HCT116 (cell line): ENCODE results near the gene UXS1. TPM values are rescaled to one million over a fixed set of nuclear protein-coding genes. Genes with fewer than 3 reads are reported as not detected.

Source experiments
- ATAC-seq: fragments of 200-7000 bp; cut with Tn5 transposase; 2 replicates; pipeline ENCODE4 v1.9.1; 2020; ENCODE audit warnings: mild to moderate bottlenecking, moderate library complexity
- BruUV-seq: library from RNA; stranded (reverse); fragments of 400-500 nt; replicated peaks from 2 replicates; lab custom pipeline; 2021; lab: Mats Ljungman, UMichigan
- CTCF ChIA-PET: fragments of 300-600 bp; sonication (Branson Sonifier 250); formaldehyde crosslinking; loops from one replicate; lab custom pipeline; 2021; ENCODE audit warnings: antibody characterized with exemption; lab: Charles Lee
- POLR2A ChIA-PET: fragments of 300-600, 350-600 bp; sonication (Branson Sonifier 250); formaldehyde crosslinking; loops from one replicate; lab custom pipeline; 2021; ENCODE audit warnings: antibody characterized with exemption; lab: Charles Lee
- RAD21 ChIA-PET, 2 experiments: fragments of 300-600 bp; sonication (Branson Sonifier 250); formaldehyde crosslinking; loops; one replicate each; lab custom pipeline; 2023; ENCODE audit warnings: low total read pairs in 2 of 2; ENCODE audit not compliant: uncharacterized antibody in 2 of 2, unreplicated experiment in 2 of 2, low non-redundant PET in 1 of 2; lab: Charles Lee
- DNase-seq: peaks from one replicate; pipeline ENCODE4 v3.0.0-alpha.2; 2010; ENCODE audit warnings: low read depth, low spot score
- H2AFZ ChIP-seq: fragments of 200-600 bp; shearing (Covaris generic), sonication (generic); 2 replicates; pipeline ENCODE4 v1.6.1; 2017; ENCODE audit warnings: low read depth, mixed run types, mixed read lengths, antibody characterized with exemption, low read length; ENCODE audit not compliant: poor library complexity, severe bottlenecking
- H3K27ac ChIP-seq: 2 replicates; pipeline ENCODE4 v1.5.1; 2012; ENCODE audit warnings: low read depth, low read length
- H3K27me3 ChIP-seq: fragments of 200-600 bp; sonication (generic); 2 replicates; pipeline ENCODE4 v1.6.1; 2016; ENCODE audit warnings: mixed run types, low read length, mixed read lengths; ENCODE audit not compliant: insufficient read depth
- H3K36me3 ChIP-seq, 2 experiments: fragments of 200-500 bp in 1 of 2; fragments of 200-600 bp in 1 of 2; sonication (Bioruptor generic) in 1 of 2; sonication (generic) in 1 of 2; 2 replicates each; pipeline versions ENCODE4 v1.5.1 to v1.6.1; 2014 to 2016; ENCODE audit warnings: low read length in 2 of 2, inconsistent platforms in 1 of 2, mixed read lengths in 1 of 2, mixed run types in 1 of 2; ENCODE audit not compliant: insufficient read depth in 2 of 2, control insufficient read depth in 1 of 2
- H3K4me1 ChIP-seq, 2 experiments: fragments of 200-600 bp in 1 of 2; sonication (generic) in 1 of 2; 2 replicates each; pipeline versions ENCODE4 v1.5.1 to v1.6.1; 2012 to 2017; ENCODE audit warnings: low read length in 2 of 2, inconsistent platforms in 1 of 2, mild to moderate bottlenecking in 1 of 2, mixed read lengths in 1 of 2, mixed run types in 1 of 2, moderate library complexity in 1 of 2; ENCODE audit not compliant: insufficient read depth in 2 of 2, control insufficient read depth in 1 of 2
- H3K4me2 ChIP-seq: fragments of 200-600 bp; sonication (generic); 2 replicates; pipeline ENCODE4 v1.6.1; 2017; ENCODE audit warnings: mixed run types, low read length, mixed read lengths
- H3K4me3 ChIP-seq, 2 experiments: fragments of 200-600 bp in 1 of 2; sonication (generic) in 1 of 2; replicated peaks in 1 of 2; 2 replicates each; pipeline ENCODE4 v1.5.1; 2011 to 2016; ENCODE audit warnings: low read length in 2 of 2, control low read depth in 1 of 2, low read depth in 1 of 2, mild to moderate bottlenecking in 1 of 2, mixed read lengths in 1 of 2, mixed run types in 1 of 2
- H3K79me2 ChIP-seq: fragments of 200-600 bp; sonication (generic); 2 replicates; pipeline ENCODE4 v1.6.1; 2017; ENCODE audit warnings: mild to moderate bottlenecking, mixed run types, low read length, moderate library complexity, mixed read lengths; ENCODE audit not compliant: insufficient read depth
- H3K9ac ChIP-seq: fragments of 200-600 bp; sonication (generic); 2 replicates; pipeline ENCODE4 v1.6.1; 2016; ENCODE audit warnings: low read length, mixed read lengths
- H3K9me2 ChIP-seq: fragments of 200-600 bp; sonication (generic), shearing (Covaris generic); 2 replicates; pipeline ENCODE4 v1.6.1; 2017; ENCODE audit warnings: mixed run types, mild to moderate bottlenecking, moderate library complexity; ENCODE audit not compliant: insufficient read depth
- H3K9me3 ChIP-seq, 2 experiments: fragments of 200-500 bp in 1 of 2; fragments of 200-600 bp in 1 of 2; sonication (Bioruptor generic) in 1 of 2; sonication (generic) in 1 of 2; 2 replicates each; pipeline ENCODE4 v1.6.1; 2014 to 2017; ENCODE audit warnings: low read length in 2 of 2, mixed read lengths in 2 of 2, inconsistent platforms in 1 of 2, low read depth in 1 of 2, mild to moderate bottlenecking in 1 of 2, mixed run types in 1 of 2, moderate library complexity in 1 of 2; ENCODE audit not compliant: control insufficient read depth in 1 of 2, insufficient read depth in 1 of 2
- H4K20me1 ChIP-seq: fragments of 200-600 bp; sonication (generic), shearing (Covaris generic); 2 replicates; pipeline ENCODE4 v1.6.1; 2017; ENCODE audit warnings: mixed run types, mild to moderate bottlenecking, moderate library complexity; ENCODE audit not compliant: insufficient read depth
- ATF3 ChIP-seq: IDR thresholded peaks from 2 replicates; pipeline ENCODE4 v1.6.1; 2012
- CEBPB ChIP-seq: IDR thresholded peaks from 2 replicates; pipeline ENCODE4 v1.6.1; 2012; ENCODE audit warnings: low read depth
- ELF1 ChIP-seq: IDR thresholded peaks from 2 replicates; pipeline ENCODE4 v1.6.1; 2012; ENCODE audit warnings: low read depth, borderline replicate concordance
- EZH2 ChIP-seq: fragments of 200-600 bp; sonication (generic); IDR thresholded peaks from 2 replicates; pipeline ENCODE4 v1.6.1; 2017; ENCODE audit warnings: antibody characterized with exemption, mixed run types
- EZH2phosphoT487 ChIP-seq: fragments of 200-600 bp; IDR thresholded peaks from 2 replicates; pipeline ENCODE4 v1.6.1; 2018; ENCODE audit warnings: antibody characterized with exemption, borderline replicate concordance
- FOSL1 ChIP-seq: IDR thresholded peaks from 2 replicates; pipeline ENCODE4 v1.6.1; 2012; ENCODE audit warnings: low read depth
- JUND ChIP-seq: IDR thresholded peaks from 2 replicates; pipeline ENCODE4 v1.6.1; 2012
- POLR2A ChIP-seq: IDR thresholded peaks from 2 replicates; pipeline ENCODE4 v1.7.0; 2011; ENCODE audit warnings: borderline replicate concordance; ENCODE audit not compliant: insufficient read depth, insufficient read length; ENCODE audit errors: extremely low read depth
- POLR2AphosphoS5 ChIP-seq: IDR thresholded peaks from 2 replicates; pipeline ENCODE4 v1.6.1; 2011; ENCODE audit warnings: mild to moderate bottlenecking, low read depth, low read length, moderate library complexity
- RAD21 ChIP-seq: IDR thresholded peaks from 2 replicates; pipeline ENCODE4 v1.6.1; 2012; ENCODE audit warnings: low read depth, mild to moderate bottlenecking
- SRF ChIP-seq: IDR thresholded peaks from 2 replicates; pipeline ENCODE4 v1.6.1; 2012; ENCODE audit warnings: low read depth
- ZFX ChIP-seq: fragments of 450-650 bp; IDR thresholded peaks from 2 replicates; pipeline ENCODE4 v1.6.1; 2017
- intact Hi-C: fragments of 100-400 bp; cut with micrococcal nuclease; formaldehyde crosslinking; loops from 2 replicates; pipeline ENCODE4 v1.10.0; 2022
- total RNA-seq: library from RNA; stranded (reverse); gene quantifications from one replicate; pipeline ENCODE4 v1.2.1, GENCODE V29; 2021; ENCODE audit not compliant: unreplicated experiment
- TF ChIP-seq, protein P1 (sequence below): IDR thresholded peaks from 2 replicates; pipeline ENCODE4 v1.6.1; 2012; ENCODE audit warnings: low read depth

The UXS1 gene
- total RNA-seq, 1 experiment from 2014 or later = 45.7 TPM

- no peaks in the 10 kb centered on the region for H3K9me3 ChIP-seq
- POLR2A ChIA-PET = no interaction called here
- no peak overlapping the region for H3K27ac ChIP-seq
- no peak overlapping the region for H2AFZ ChIP-seq
- CTCF ChIA-PET = no interaction called here
- no peaks in the 10 kb centered on the region for H3K36me3 ChIP-seq
- H3K79me2 ChIP-seq = no peaks in the 10 kb centered on the region
- no peak overlapping the region for H3K4me3 ChIP-seq
- ATAC-seq (no peak), DNase-seq (no peak)
- BruUV-seq = no TSS peak
- intact Hi-C loops = no loop called here
- H4K20me1 ChIP-seq = no peaks in the 10 kb centered on the region
- no peaks in the 10 kb centered on the region for H3K27me3 ChIP-seq
- H3K9ac ChIP-seq = no peak overlapping the region
- no peak overlapping the region for H3K4me2 ChIP-seq
- H3K9me2 ChIP-seq = no peaks in the 10 kb centered on the region
- RAD21 ChIA-PET = no interaction called here
- no peaks in the 10 kb centered on the region for H3K4me1 ChIP-seq
- TF ChIP-seq POLR2A (no peak), ATF3 (no peak), FOSL1 (no peak), EZH2phosphoT487 (no peak), ELF1 (no peak), EZH2 (no peak), SRF (no peak), RAD21 (no peak), CEBPB (no peak), ZFX (no peak), JUND (no peak), POLR2AphosphoS5 (no peak)
- TF ChIP-seq, protein P1, sequence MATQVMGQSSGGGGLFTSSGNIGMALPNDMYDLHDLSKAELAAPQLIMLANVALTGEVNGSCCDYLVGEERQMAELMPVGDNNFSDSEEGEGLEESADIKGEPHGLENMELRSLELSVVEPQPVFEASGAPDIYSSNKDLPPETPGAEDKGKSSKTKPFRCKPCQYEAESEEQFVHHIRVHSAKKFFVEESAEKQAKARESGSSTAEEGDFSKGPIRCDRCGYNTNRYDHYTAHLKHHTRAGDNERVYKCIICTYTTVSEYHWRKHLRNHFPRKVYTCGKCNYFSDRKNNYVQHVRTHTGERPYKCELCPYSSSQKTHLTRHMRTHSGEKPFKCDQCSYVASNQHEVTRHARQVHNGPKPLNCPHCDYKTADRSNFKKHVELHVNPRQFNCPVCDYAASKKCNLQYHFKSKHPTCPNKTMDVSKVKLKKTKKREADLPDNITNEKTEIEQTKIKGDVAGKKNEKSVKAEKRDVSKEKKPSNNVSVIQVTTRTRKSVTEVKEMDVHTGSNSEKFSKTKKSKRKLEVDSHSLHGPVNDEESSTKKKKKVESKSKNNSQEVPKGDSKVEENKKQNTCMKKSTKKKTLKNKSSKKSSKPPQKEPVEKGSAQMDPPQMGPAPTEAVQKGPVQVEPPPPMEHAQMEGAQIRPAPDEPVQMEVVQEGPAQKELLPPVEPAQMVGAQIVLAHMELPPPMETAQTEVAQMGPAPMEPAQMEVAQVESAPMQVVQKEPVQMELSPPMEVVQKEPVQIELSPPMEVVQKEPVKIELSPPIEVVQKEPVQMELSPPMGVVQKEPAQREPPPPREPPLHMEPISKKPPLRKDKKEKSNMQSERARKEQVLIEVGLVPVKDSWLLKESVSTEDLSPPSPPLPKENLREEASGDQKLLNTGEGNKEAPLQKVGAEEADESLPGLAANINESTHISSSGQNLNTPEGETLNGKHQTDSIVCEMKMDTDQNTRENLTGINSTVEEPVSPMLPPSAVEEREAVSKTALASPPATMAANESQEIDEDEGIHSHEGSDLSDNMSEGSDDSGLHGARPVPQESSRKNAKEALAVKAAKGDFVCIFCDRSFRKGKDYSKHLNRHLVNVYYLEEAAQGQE = no peak
These were observed 117.2 kb downstream of the UXS1 start for GRCh38 chr2:106076941-106077340.
